HepG2 (cell line): ENCODE data around the gene JUND. TPM values are rescaled to one million over a fixed set of nuclear protein-coding genes. Genes with fewer than 3 reads are reported as not detected.
A peak's percentile ranks its signal among the peaks of the same experiment; 100 is the strongest.

ENCODE experiments used
- ARHGAP35 ChIP-seq: sonication (generic); formaldehyde crosslinking; IDR thresholded peaks from 2 replicates; pipeline ENCODE4 v1.9.0; 2022; ENCODE audit warnings: mild to moderate bottlenecking, inconsistent platforms, moderate library complexity, missing genetic modification reagents, borderline replicate concordance
- ATF2 ChIP-seq: sonication (generic); formaldehyde crosslinking; IDR thresholded peaks from 2 replicates; pipeline ENCODE4 v1.4.0; 2020; ENCODE audit warnings: missing genetic modification reagents
- ATF7 ChIP-seq, 2 experiments: fragments of 450-650 bp in 1 of 2; sonication (generic) in 1 of 2; formaldehyde crosslinking in 1 of 2; IDR thresholded peaks; 2 replicates each; pipeline versions ENCODE4 v1.4.0 to v1.6.1; 2016 to 2020; ENCODE audit warnings: antibody characterized with exemption in 1 of 2, mild to moderate bottlenecking in 1 of 2, missing genetic modification reagents in 1 of 2
- FIP1L1 ChIP-seq: fragments of 200-400 bp; formaldehyde crosslinking; IDR thresholded peaks from 2 replicates; pipeline ENCODE4 v1.6.1; 2018; ENCODE audit warnings: low read depth, mild to moderate bottlenecking, low read length, moderate library complexity, borderline replicate concordance; ENCODE audit not compliant: insufficient read depth
- FOXK1 ChIP-seq: sonication (generic); formaldehyde crosslinking; IDR thresholded peaks from 2 replicates; pipeline ENCODE4 v1.4.0; 2020; ENCODE audit warnings: low read depth, missing genetic modification reagents, borderline replicate concordance
- GABPA ChIP-seq, 2 experiments: IDR thresholded peaks; 2 replicates each; pipeline ENCODE4 v1.6.1; 2011 to 2016; ENCODE audit warnings: low read depth in 2 of 2, low read length in 1 of 2, missing biosample characterization in 1 of 2, missing genetic modification characterization in 1 of 2
- HES4 ChIP-seq: sonication (generic); formaldehyde crosslinking; IDR thresholded peaks from 2 replicates; pipeline ENCODE4 v1.9.0; 2021; ENCODE audit warnings: mild to moderate bottlenecking, missing genetic modification reagents, borderline replicate concordance
- MTF2 ChIP-seq: sonication (generic); formaldehyde crosslinking; IDR thresholded peaks from 2 replicates; pipeline ENCODE4 v1.5.0; 2020; ENCODE audit warnings: missing genetic modification reagents, borderline replicate concordance
- NFKB2 ChIP-seq: sonication (generic); formaldehyde crosslinking; IDR thresholded peaks from 2 replicates; pipeline ENCODE4 v1.4.0; 2020; ENCODE audit warnings: missing genetic modification reagents, borderline replicate concordance
- NFYB ChIP-seq: sonication (generic); formaldehyde crosslinking; IDR thresholded peaks from 2 replicates; pipeline ENCODE4 v1.4.0; 2020; ENCODE audit warnings: missing genetic modification reagents
- NFYC ChIP-seq: IDR thresholded peaks from 2 replicates; pipeline ENCODE4 v1.6.1; 2016; ENCODE audit warnings: missing genetic modification reagents, missing compliant biosample characterization
- PTBP1 ChIP-seq: fragments of 200-400 bp; formaldehyde crosslinking; IDR thresholded peaks from 2 replicates; pipeline ENCODE4 v1.6.1; 2018; ENCODE audit warnings: low read length, low read depth; ENCODE audit not compliant: poor library complexity, severe bottlenecking
- SNRNP70 ChIP-seq: fragments of 200-400 bp; formaldehyde crosslinking; IDR thresholded peaks from 2 replicates; pipeline ENCODE4 v1.6.1; 2017; ENCODE audit warnings: mild to moderate bottlenecking, low read depth, low read length, moderate library complexity
- TFDP2 ChIP-seq: sonication (generic); formaldehyde crosslinking; IDR thresholded peaks from 2 replicates; pipeline ENCODE4 v1.4.0; 2020; ENCODE audit warnings: missing genetic modification reagents
- U2AF1 ChIP-seq: fragments of 200-400 bp; formaldehyde crosslinking; optimal IDR thresholded peaks from 2 replicates; pipeline ENCODE3; 2017; ENCODE audit warnings: mild to moderate bottlenecking, low read depth, low read length
- WIZ ChIP-seq: sonication (generic); formaldehyde crosslinking; IDR thresholded peaks from 2 replicates; pipeline ENCODE4 v1.5.1; 2020; ENCODE audit warnings: mild to moderate bottlenecking, missing genetic modification reagents
- ZBTB42 ChIP-seq: sonication (generic); formaldehyde crosslinking; IDR thresholded peaks from 2 replicates; pipeline ENCODE4 v1.5.0; 2020; ENCODE audit warnings: mild to moderate bottlenecking, missing genetic modification reagents
- ZNF382 ChIP-seq: sonication (generic); formaldehyde crosslinking; IDR thresholded peaks from 2 replicates; pipeline ENCODE4 v1.5.0; 2020; ENCODE audit warnings: missing genetic modification reagents, mild to moderate bottlenecking, borderline replicate concordance
- ZNF557 ChIP-seq: sonication (generic); formaldehyde crosslinking; IDR thresholded peaks from 2 replicates; pipeline ENCODE4 v1.4.0; 2020; ENCODE audit warnings: missing genetic modification reagents
- ZNF749 ChIP-seq: sonication (generic); formaldehyde crosslinking; IDR thresholded peaks from 2 replicates; pipeline ENCODE4 v1.8.0; 2022; ENCODE audit warnings: mild to moderate bottlenecking, missing genetic modification reagents, moderate library complexity, borderline replicate concordance
- polyA plus RNA-seq, 8 experiments: library from polyadenylated mRNA; depleted of rRNA in 3 of 8; stranded (reverse) in 7 of 8; unstranded in 1 of 8; fragments of >200 nt; fragmentation: Illumina TruSeq in 4 of 8; extraction: Trizol in 4 of 8; gene quantifications; 2 replicates each; pipeline versions ENCODE4 v1.2.1 to v1.2.3, GENCODE V29; 2011 to 2016; ENCODE audit warnings: low read depth in 4 of 8, missing spikeins in 1 of 8, mixed read lengths in 1 of 8; ENCODE audit not compliant: insufficient read depth in 1 of 8
- total RNA-seq, 5 experiments: library from RNA; depleted of rRNA; stranded (reverse); fragments of >200 nt; fragmentation: Illumina TruSeq; extraction: Trizol; gene quantifications; 2 replicates each; pipeline ENCODE4 v1.2.3, GENCODE V29; 2016; ENCODE audit warnings: low read depth in 1 of 5
- TF ChIP-seq, protein P1 (sequence below): sonication (generic); formaldehyde crosslinking; IDR thresholded peaks from 2 replicates; pipeline ENCODE4 v1.8.0; 2022; ENCODE audit warnings: missing genetic modification reagents, mild to moderate bottlenecking, inconsistent platforms, borderline replicate concordance
- TF ChIP-seq, protein P2 (sequence below): sonication (generic); formaldehyde crosslinking; IDR thresholded peaks from 2 replicates; pipeline ENCODE4 v1.5.1; 2020; ENCODE audit warnings: missing genetic modification reagents, mild to moderate bottlenecking, borderline replicate concordance

Gene JUND
- total and polyA plus RNA-seq, 2 of the 13 experiments (the other 11 are each of a cell fraction or from before 2014, with no cell fraction given) = 41.2 to 59.8 TPM

- peak; percentile 72; the same call in 1 of the 2 replicates for TF ChIP-seq NFKB2 (CRISPR knock-in tag)
- peak; percentile 81 for TF ChIP-seq PTBP1
- TF ChIP-seq ATF2 (CRISPR knock-in tag) = peak; percentile 100
- peak; percentile 82 for TF ChIP-seq NFYC (CRISPR knock-in tag)
- TF ChIP-seq MTF2 (CRISPR knock-in tag) = no peak
- TF ChIP-seq FOXK1 (CRISPR knock-in tag) = peak; percentile 45; the same call in 1 of the 2 replicates
- TF ChIP-seq HES4 (CRISPR knock-in tag) = peak; percentile 41; the same call in 1 of the 2 replicates
- no peak for TF ChIP-seq WIZ (CRISPR knock-in tag)
- no peak for TF ChIP-seq ZNF382 (CRISPR knock-in tag)
- TF ChIP-seq ZNF749 = peak; percentile 49; the same call in 1 of the 2 replicates
- peak; percentile 84 for TF ChIP-seq NFYB
- TF ChIP-seq SNRNP70 = no peak
- TF ChIP-seq, protein P1, sequence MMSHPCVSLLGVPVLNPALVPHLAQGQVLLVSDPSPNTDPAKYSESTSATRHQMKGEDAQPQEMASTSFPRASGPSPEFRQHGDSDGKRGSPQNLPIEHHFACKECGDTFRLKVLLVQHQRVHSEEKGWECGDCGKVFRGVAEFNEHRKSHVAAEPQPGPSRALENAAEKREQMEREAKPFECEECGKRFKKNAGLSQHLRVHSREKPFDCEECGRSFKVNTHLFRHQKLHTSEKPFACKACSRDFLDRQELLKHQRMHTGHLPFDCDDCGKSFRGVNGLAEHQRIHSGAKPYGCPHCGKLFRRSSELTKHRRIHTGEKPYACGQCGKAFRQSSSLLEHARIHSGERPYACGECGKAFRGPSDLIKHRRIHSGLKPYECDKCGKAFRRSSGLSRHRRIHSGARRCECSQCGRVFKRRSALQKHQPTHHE (CRISPR knock-in tag) = no peak
- TF ChIP-seq, protein P2, sequence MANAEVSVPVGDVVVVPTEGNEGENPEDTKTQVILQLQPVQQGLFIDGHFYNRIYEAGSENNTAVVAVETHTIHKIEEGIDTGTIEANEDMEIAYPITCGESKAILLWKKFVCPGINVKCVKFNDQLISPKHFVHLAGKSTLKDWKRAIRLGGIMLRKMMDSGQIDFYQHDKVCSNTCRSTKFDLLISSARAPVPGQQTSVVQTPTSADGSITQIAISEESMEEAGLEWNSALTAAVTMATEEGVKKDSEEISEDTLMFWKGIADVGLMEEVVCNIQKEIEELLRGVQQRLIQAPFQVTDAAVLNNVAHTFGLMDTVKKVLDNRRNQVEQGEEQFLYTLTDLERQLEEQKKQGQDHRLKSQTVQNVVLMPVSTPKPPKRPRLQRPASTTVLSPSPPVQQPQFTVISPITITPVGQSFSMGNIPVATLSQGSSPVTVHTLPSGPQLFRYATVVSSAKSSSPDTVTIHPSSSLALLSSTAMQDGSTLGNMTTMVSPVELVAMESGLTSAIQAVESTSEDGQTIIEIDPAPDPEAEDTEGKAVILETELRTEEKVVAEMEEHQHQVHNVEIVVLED = peak; percentile 82
- no peak for TF ChIP-seq ARHGAP35 (CRISPR knock-in tag)
- no peak for TF ChIP-seq ZNF557 (CRISPR knock-in tag)
- no peak for TF ChIP-seq FIP1L1
- TF ChIP-seq TFDP2 = no peak; the same call in none of the 2 replicates
- TF ChIP-seq U2AF1 = peak; percentile 70
- TF ChIP-seq GABPA (IDR thresholded peaks at IDR 0.05; ENCODE audit: low read depth, low read length) = no peak
- no peak for TF ChIP-seq GABPA (CRISPR knock-in tag; IDR thresholded peaks at IDR 0.05; ENCODE audit: low read depth)
- TF ChIP-seq ATF7 (IDR thresholded peaks at IDR 0.05) = peak; percentile 97
- peak; percentile 100 for TF ChIP-seq ATF7 (CRISPR knock-in tag; IDR thresholded peaks at IDR 0.05)
- TF ChIP-seq ZBTB42 (CRISPR knock-in tag) = no peak
These were observed at the start of gene JUND (continued) for GRCh38 chr19:18281082-18282020.
